ENCODE data around the gene GPR132.

GRCh38 chr14:105051182-105052109 lies 13.8 kb downstream of the GPR132 start:
- TF ChIP-seq POLR2A (IDR thresholded peaks at IDR 0.05; ENCODE audit: low read depth, low read length) (no peak), POLR2AphosphoS5 (IDR thresholded peaks at IDR 0.05; ENCODE audit: low read depth, low read length) (peak; percentile 67; the same call in 1 of the 2 replicates), PAX5 (IDR thresholded peaks at IDR 0.05; ENCODE audit: insufficient read depth, low read length, severe bottlenecking) (no peak)

Data from GM12891 (cell line).